CMK (cell line): ENCODE results near the gene MISP.
A peak's percentile ranks its signal among the peaks of the same experiment; 100 is the strongest.
"Not testable (repeated sequence)": the region's sequence is repeated elsewhere in the genome, so short reads cannot be mapped to it uniquely, and the experiment has no call there.

Source experiments
- DNase-seq: peaks from one replicate; pipeline ENCODE4 v3.0.0-alpha.2; 2010; ENCODE audit warnings: low read depth

Gene MISP

DNA sequence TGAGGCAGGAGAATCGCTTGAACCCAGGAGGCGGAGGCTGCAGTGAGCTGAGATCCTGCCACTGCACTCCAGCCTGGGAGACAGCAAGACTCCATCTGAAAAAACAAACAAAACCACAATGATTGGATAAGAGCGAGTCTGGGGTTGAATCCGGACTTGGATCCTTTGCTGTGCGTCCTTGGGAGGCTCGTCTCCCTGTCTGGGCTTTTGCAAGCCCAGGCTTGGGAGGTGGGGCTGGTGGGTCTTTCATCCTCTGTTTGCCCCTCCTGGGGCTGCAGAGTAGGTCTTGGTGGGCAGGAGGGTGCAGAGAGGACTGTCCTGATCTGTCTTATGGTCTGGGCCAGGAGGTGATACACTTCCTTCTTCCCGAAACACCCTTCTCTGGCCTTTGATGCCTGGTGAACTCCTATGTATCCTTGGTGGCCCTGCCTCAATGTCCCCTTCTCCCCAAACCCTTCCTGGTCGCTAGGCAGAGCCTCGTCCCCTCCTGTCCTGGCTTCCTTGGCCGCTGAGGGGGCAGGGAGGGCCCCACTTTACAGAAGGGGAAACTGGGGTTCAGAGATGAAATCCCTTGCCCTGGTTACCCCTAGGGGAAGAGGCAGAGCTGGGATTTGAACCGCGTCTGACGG is 25.3 kb upstream of the MISP start:
- DNase-seq: no peak

DNA sequence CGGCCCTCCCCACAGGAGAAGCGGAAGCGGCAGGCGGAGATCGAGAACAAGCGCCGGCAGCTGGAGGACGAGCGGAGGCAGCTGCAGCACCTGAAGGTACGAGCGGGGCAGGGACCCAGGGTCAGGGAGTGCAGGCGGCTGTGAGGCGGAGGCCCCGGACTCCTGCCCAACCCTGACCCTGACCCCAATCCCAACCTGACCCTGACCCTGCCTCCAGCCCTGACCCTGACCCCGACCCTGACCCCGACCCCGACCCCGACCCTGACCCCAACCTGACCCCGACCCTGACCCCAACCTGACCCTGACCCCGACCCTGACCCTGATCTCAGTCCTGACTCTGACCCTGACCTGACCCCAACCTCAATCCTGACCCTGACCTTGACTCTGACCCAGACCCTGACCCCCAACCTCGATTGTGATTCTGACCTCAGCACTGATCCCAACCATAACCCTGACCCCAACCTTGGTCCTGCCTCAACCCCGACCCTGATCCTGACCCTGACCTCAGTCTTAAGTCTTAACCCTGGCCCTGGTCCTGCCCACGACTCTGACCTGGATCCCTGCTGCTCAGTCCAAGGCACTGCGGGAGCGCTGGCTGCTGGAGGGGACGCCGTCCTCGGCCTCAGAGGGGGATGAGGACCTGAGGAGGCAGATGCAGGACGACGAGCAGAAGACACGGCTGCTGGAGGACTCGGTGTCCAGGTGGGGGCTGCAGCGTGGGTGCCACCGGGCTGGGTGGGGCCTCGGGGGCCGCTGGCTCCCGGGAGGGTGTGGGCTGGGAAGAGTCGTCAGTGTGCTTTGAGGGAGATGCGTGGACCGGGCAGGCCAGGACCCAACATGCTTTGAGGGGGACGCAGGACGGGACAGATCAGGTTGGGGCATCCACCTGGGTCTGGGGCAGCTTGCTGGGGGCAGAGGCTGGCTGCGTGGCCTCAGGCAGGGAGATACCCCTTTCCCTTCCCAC is 23.6 kb upstream of the MISP start:
- DNase-seq: no peak

DNA sequence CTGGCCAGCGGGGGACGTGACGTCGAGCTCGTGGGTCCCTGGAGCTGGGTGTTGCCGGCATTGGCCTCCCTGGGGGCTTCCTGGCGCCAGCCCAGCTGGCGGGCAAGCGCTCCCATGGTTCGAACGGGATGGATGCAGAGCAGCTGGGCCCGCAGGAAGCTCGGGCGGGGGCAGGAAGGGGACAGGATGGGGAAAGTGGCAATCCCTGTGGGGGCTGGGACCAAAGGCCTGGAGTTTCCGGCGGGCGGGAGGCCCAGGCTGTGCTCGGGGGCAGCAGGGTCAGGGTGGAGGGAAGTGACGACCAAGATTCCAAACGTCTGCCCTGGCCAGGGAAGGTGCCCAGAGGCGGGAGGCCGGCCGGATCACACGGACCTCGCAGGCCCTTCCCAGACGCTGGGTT is 22.9 kb upstream of the MISP start:
- DNase-seq: no peak

DNA sequence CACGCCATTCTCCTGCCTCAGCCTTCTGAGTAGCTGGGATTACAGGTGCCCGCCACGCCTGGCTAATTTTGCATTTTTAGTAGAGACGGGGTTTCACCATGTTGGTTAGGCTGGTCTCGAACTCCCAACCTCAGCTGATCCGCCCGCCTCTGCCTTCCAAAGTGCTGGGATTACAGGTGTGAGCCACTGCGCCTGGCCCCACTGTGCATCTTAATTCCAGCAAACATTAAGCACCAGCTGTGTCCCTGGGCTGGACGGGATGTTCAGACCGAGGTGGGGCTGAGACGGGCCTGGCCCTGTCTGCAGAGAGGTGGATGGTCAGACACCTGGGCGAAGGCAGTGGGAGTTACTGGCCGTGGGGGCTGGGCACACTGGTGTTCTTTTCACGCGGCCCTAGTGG is 21.3 kb upstream of the MISP start:
- DNase-seq: not testable (repeated sequence)

DNA sequence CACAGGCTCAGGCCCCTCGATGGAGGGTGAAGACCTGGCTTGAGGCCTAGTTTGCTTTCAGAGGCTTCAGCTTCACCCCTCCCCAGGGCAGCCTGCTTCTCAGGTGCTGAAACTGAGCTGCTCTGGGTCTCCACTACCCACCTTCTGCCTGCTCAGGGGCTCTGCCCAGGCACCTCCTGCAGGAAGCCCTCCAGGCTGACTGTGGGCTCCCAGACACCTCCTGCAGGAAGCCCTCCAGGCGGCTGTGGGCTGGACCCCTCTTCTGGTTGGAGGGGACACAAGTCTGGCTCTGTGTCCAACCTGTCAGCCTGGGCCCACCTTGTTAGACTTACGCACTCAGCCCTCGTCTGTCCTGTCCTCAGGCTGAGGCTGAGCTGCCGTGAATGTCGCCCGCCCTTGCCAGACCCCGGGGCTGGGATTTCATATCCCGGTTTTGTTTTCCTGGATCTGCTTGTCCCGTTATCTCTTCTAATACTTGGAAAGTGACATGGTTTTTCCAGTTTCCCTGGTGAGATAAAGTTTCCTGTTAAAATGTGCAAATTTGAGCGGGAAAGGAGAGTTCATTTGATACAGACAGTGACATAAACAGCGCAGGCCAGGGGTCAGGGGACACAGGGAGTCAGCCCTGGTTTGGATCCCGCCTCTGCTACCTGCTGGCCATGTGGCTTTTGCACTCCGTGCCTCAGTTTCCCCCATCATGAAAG is 20.8 kb upstream of the MISP start:
- no peak for DNase-seq

GRCh38 chr19:731000-731399 is 19.9 kb upstream of the MISP start:
- DNase-seq: no peak

DNA sequence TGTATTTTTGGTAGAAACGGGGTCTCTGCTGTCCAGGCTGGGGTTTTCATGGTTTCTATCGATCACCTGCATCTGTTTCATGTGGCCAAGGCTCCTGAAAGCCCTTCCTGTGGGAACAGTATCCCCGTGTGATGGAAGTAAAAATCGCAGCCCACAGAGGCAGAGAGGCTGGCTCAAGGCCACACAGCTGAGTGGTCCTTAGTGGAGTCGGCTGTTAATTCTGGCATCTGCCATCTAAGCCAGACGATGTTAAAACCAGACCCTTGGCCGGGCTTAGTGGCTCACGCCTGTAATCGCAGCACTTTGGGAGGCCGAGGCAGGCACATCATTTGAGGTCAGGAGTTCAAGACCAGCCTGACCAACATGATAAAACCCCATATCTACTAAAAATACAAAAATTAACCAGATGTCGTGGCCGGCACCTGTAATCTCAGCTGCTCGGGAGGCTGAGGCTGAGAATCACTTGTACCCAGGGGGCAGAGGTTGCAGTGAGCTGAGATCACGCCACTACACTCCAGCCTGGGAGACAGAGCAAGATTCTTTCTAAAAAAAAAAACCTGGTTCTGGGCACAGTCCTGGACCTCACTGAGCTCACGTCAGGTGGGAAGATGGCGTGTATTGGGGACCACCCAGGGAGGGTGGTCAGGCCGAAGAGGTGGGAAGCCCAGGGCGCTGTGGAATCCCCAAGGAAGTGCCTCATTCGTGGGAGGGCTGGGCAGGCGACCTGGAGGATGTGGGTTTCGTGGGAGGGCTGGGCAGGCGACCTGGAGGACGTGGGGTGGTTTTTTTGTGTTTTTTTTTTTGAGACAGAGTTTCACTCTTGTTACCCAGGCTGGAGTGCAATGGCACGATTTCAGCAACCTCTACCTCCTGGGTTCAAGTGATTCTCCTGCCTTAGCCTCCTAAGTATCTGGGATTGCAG is 18.5 kb upstream of the MISP start:
- no peak for DNase-seq

DNA sequence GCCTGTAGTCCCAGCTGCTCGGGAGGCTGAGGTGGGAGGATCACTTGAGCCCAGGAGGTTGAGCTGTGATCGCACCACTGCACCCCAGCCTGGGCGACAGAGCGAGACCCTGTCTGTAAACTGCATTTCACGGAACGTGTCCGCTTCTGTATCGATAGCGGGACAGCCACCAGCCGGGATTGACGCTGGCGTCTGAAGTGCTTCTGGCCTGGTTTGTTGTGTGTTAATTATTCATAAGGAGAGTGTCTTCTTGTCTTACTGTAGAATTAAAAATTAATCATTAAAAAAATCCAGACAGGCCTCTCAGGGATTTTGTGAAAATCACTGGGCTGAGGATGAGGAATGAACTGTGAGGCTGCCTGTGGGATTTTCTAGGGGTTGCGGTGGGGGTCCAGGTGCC is 16.2 kb upstream of the MISP start:
- no peak for DNase-seq

DNA sequence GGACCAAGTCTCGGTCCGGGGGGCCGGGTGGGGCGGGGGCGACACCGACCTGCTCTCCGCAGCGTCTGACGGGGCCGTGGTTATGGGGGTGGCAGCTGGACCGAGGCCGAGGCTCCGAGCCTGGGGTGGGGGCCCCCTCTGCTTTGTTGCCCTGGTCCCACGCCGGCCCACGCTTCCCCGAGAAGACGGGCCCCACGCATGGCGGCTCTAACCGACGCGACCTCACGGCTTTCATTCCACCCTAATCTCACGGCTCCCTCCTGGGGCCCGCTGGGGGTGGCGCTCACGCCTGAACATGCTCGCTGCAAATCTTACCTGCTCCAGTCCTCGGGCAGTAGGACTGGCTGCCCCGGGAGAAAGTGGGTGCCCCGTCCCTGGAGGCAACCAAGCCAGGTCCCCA is 14.8 kb upstream of the MISP start:
- DNase-seq: no peak

DNA sequence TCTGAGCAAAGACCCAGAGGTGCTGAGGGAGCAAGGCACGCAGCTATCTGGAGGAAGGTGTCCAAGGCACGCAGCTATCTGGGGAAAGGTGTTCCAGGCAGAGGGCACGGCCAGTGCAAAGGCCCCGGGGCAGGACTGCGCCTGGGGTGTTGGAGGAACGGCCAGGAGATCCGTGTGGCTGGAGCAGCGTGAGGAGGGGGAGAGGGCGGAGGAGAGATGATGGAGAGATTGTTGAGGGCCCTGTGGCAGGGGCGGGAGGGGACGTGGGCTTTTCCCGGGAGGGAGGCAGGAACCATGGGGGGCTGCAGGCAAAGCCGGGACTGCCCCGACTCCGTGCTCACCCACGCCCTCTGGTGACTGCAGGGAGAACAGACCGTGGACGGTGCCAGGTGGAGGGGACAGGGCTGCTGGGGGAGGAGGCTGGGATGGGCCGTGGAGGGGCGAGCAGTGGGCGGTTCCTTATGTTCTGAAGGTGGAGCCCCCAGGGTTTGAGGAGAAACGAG is 13.3 kb upstream of the MISP start:
- DNase-seq: peak; percentile 39

- no peak for DNase-seq
Observed at GRCh38 chr19:738509-739128, 12.3 kb upstream of the MISP start.

DNA sequence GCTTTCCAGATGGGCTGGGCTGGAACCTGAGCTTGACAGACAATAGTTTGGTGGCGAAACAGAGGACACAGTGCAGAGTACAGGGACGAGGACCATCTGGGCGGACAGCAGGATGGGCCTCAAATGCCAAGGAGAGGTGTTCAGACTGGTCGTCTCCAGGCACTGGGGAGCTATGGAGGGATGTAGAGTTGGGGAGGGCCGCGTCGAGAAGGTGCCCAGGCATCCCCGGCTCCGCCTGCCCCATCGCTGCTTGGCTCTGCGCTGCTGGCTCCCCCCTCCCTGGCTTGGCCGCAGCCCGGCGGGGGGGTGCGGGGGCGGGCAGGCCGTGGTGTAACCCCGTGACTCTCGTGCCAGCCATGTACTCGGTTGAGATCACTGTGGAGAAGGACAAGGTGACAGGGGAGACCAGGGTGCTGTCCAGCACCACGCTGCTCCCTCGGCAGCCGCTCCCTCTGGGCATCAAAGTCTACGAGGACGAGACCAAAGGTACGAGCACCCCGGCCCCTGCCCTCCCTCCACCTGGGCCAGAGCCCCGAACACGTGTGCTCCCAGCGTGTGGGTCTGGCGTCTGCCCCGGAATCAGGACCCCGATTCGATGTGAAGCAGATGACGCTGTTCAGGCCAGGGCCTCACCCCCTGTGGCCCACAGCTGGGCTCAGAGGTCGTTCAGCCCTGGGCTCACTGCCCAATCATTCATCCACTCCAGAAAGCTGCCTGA is 10.8 kb upstream of the MISP start:
- no peak for DNase-seq

GRCh38 chr19:740816-741505 is 10.0 kb upstream of the MISP start:
- DNase-seq: not testable (repeated sequence)

DNA sequence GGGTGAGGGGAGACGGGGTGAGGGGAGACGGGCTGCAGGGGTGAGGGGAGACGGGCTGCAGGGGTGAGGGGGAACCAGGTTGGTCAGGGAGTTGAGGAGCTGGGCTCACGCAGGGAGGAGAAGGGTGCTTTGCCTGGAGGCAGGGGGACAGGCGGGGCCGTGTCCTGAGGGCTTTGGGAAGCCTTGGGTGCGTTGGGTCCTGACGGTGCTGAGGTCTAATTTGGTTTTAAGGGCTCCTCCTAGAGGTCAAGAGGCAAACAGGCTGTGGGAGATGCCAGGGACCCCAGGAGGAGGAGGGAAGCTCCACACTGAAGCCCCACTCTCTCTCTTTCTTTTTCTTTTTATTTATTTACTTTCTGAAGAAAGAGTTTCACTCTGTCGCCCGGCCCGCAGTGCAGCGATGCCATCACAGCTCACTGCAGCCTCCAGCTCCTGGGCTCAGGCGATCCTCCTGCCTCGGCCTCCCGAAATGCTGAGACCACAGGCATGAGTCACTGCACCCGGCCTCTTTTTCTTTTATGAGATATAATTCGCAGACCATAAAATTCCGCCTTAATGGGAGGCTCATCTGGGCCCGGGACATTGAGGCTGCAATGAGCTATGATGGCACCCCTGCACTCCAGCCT is 9.3 kb upstream of the MISP start:
- no peak for DNase-seq

GRCh38 chr19:742540-743075 is 8.3 kb upstream of the MISP start:
- DNase-seq: no peak

DNA sequence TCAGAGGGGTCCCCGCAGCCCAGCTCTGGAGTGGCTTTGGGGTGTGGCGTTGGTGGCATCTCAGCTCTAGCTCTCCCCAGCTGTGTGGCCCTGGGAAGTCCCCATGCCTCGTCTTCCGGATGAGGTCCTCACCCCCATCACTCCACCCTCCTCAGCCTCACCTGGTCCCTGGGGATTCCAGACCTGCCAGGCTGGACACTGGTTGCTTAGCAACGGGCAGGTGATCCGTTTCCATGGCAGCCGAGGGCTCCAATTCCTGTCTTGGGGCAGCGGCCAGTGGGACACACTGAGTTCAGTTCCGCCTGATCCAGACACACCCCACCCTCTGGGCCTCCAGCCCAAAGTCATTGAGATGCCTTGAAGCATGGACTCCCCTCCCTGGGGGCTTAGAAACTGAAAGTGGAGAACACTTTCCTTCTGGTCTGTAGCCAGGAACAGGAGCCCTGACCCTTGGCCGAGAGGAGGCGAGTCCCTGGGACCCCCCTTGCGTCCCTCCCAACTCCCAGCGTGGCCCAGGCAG is 7.7 kb upstream of the MISP start:
- no peak for DNase-seq

- not testable (repeated sequence) for DNase-seq
Observed at GRCh38 chr19:745138-745537, 5.8 kb upstream of the MISP start.

DNA sequence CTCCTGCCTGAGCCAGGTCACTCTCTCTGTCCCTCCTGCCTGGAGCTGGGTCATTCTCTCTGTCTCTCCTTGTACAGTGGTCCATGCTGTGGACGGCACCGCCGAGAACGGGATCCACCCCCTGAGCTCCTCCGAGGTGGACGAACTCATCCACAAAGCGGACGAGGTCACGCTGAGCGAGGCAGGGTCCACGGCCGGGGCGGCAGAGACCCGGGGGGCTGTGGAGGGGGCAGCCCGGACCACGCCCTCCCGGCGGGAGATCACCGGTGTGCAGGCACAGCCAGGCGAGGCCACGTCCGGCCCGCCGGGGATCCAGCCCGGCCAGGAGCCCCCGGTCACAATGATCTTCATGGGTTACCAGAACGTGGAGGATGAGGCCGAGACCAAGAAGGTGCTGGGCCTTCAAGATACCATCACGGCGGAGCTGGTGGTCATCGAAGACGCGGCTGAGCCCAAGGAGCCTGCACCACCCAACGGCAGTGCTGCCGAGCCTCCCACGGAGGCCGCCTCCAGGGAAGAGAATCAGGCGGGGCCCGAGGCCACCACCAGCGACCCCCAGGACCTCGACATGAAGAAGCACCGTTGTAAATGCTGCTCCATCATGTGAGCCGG is 4.6 kb upstream of the MISP start:
- no peak for DNase-seq
